ENCODE measurements around the gene RHEB. TPM values are rescaled to one million over a fixed set of nuclear protein-coding genes. Genes with fewer than 3 reads are reported as not detected.

The RHEB gene
- total and polyA plus RNA-seq, 2 donors (not counting 1 experiment from before 2014, with no cell fraction given): 9.3 to 40.3 TPM

DNA sequence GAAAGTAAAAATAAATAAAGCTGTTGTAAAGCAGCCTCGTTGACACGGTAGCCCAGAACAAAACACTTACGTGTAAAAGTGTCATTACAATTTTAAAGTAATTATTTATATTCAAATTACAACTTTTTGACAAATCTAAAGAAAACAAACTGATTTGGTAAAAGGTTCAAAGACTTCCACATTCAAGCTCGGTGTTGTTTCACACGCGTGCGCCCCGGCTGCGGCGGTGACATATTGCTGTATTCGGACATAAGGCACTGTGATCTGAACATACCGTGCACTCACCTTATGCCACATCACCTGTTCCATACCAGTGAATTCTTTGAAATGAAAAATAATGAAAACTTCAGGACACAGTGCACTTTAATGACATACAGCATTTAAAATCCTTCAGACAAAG lies 36.9 kb upstream of the RHEB start:
- TF ChIP-seq CTCF (IDR thresholded peaks at IDR 0.05) (no peak), EZH2 (IDR thresholded peaks at IDR 0.05; ENCODE audit: borderline replicate concordance, insufficient read depth, low read depth, low read length, poor library complexity, severe bottlenecking) (no peak)
- Mint-ChIP-seq H3K4me1 (no peaks in the 10 kb centered on the region), H3K27ac (no peak overlapping the region), H3K27me3 (no peaks in the 10 kb centered on the region), H3K9me3 (ENCODE audit: insufficient read depth) (no peaks in the 10 kb centered on the region), H3K4me3 (no peak overlapping the region)
- H3K4me1 ChIP-seq (ENCODE audit: control insufficient read depth in 2 of 2, insufficient read depth in 2 of 2, low read length in 2 of 2): no peaks in the 10 kb centered on the region
- intact Hi-C loops (cut with micrococcal nuclease): no loop called here
- CTCF ChIA-PET: interaction anchor here (1.0 kb wide), 1 partner anchor 202 kb away, joined by 3 read pairs; no protein-coding TSS in a partner anchor
- no peak for DNase-seq
- H4K20me1 ChIP-seq (ENCODE audit: control insufficient read depth, insufficient read depth, low read length, poor library complexity, severe bottlenecking): no peaks in the 10 kb centered on the region
- H3K79me2 ChIP-seq (ENCODE audit: control insufficient read depth, insufficient read depth, low read length): no peaks in the 10 kb centered on the region
- POLR2A ChIA-PET: no interaction called here
- H3K27ac ChIP-seq (ENCODE audit: low read length in 2 of 2): no peak overlapping the region
- H3K9me3 ChIP-seq (ENCODE audit: control extremely low read depth in 1 of 3, control insufficient read depth in 2 of 3, insufficient read depth in 1 of 3, low read length in 2 of 3): no peaks in the 10 kb centered on the region
- WGBS (ENCODE audit: insufficient coverage): 100% methylated on average over 1 of the region's 12 CpGs
- no peak for ATAC-seq (ENCODE audit: low read depth)
- no peak overlapping the region for H3K4me2 ChIP-seq (replicated peaks; ENCODE audit: low read depth, low read length, poor library complexity, severe bottlenecking)
- peaks cover 0 to 30% of the 10 kb centered on the region in 2 experiments for H3K36me3 ChIP-seq (replicated peaks in 1 of 2; ENCODE audit: control extremely low read depth in 1 of 2, control insufficient read depth in 1 of 2, extremely low read depth in 1 of 2, insufficient read depth in 2 of 2, low read length in 1 of 2)
- no peak overlapping the region for H2AFZ ChIP-seq (ENCODE audit: insufficient read depth, low read depth, low read length, poor library complexity, severe bottlenecking)
- no peak overlapping the region for H3K9ac ChIP-seq (ENCODE audit: low read length)
- no peaks in the 10 kb centered on the region for H3K27me3 ChIP-seq (replicated peaks in 1 of 4; ENCODE audit: control extremely low read depth in 1 of 4, control insufficient read depth in 3 of 4, insufficient read depth in 4 of 4, low read length in 3 of 4)
- H3K4me3 ChIP-seq (ENCODE audit: control extremely low read depth in 1 of 5, extremely low read depth in 1 of 5, insufficient read depth in 1 of 5, low read depth in 2 of 5, low read length in 4 of 5): no peak overlapping the region

DNA sequence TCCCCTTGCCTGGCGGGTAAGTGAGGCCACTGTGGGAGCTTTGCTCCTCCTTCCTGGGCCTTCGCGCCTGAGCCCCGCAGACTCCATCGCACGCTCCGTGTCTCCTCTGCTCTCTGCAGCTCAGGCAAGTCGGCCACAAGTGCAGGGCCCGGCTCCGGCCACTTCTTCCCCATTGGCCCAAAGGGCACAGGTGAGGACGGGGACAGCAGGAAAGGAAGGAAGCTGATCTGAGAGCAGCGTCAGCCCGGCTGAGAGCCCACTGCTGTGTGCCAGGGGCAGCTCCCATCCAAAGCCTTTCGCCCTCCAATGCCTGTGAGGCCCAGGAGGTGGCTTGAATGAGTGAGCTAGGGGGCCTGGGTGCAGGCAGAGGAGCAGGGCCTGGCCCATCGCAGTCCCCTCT lies 33.7 kb upstream of the RHEB start:
- peaks cover 5% of the 10 kb centered on the region for H3K27me3 Mint-ChIP-seq
- DNase-seq (no peak), ATAC-seq (ENCODE audit: low read depth) (no peak)
- no peaks in the 10 kb centered on the region for H3K4me1 Mint-ChIP-seq
- intact Hi-C loops (cut with micrococcal nuclease): no loop called here
- Histone ChIP-seq H3K9ac (ENCODE audit: low read length) (no peak overlapping the region), H4K20me1 (ENCODE audit: control insufficient read depth, insufficient read depth, low read length, poor library complexity, severe bottlenecking) (no peaks in the 10 kb centered on the region), H3K4me2 (replicated peaks; ENCODE audit: low read depth, low read length, poor library complexity, severe bottlenecking) (no peak overlapping the region), H3K79me2 (ENCODE audit: control insufficient read depth, insufficient read depth, low read length) (no peaks in the 10 kb centered on the region), H3K36me3 (replicated peaks in 1 of 2; ENCODE audit: control extremely low read depth in 1 of 2, control insufficient read depth in 1 of 2, extremely low read depth in 1 of 2, insufficient read depth in 2 of 2, low read length in 1 of 2) (peaks cover 0 to 8% of the 10 kb centered on the region in 2 experiments), H3K4me3 (ENCODE audit: control extremely low read depth in 1 of 5, extremely low read depth in 1 of 5, insufficient read depth in 1 of 5, low read depth in 2 of 5, low read length in 4 of 5) (no peak overlapping the region), H3K9me3 (ENCODE audit: control extremely low read depth in 1 of 3, control insufficient read depth in 2 of 3, insufficient read depth in 1 of 3, low read length in 2 of 3) (peaks cover 0 to 4% (median 0%) of the 10 kb centered on the region in 3 donors), H2AFZ (ENCODE audit: insufficient read depth, low read depth, low read length, poor library complexity, severe bottlenecking) (no peak overlapping the region), H3K27me3 (replicated peaks in 1 of 4; ENCODE audit: control extremely low read depth in 1 of 4, control insufficient read depth in 3 of 4, insufficient read depth in 4 of 4, low read length in 3 of 4) (peaks cover 0 to 3% (median 0%) of the 10 kb centered on the region in 4 experiments), H3K4me1 (ENCODE audit: control insufficient read depth in 2 of 2, insufficient read depth in 2 of 2, low read length in 2 of 2) (no peaks in the 10 kb centered on the region), H3K27ac (ENCODE audit: low read length in 2 of 2) (no peak overlapping the region)
- WGBS (ENCODE audit: insufficient coverage): 78% methylated on average over 14 of the region's 15 CpGs
- peaks cover 3% of the 10 kb centered on the region for H3K9me3 Mint-ChIP-seq (ENCODE audit: insufficient read depth)
- no peak overlapping the region for H3K4me3 Mint-ChIP-seq
- no peak overlapping the region for H3K27ac Mint-ChIP-seq
- TF ChIP-seq EZH2 (IDR thresholded peaks at IDR 0.05; ENCODE audit: borderline replicate concordance, insufficient read depth, low read depth, low read length, poor library complexity, severe bottlenecking) (no peak), CTCF (IDR thresholded peaks at IDR 0.05) (no peak)
- ChIA-PET CTCF (no interaction called here), POLR2A (no interaction called here)
